SK-MEL-5 (cell line): Measurements from ENCODE around the gene HIGD1C. TPM values are rescaled to one million over a fixed set of nuclear protein-coding genes. Genes with fewer than 3 reads are reported as not detected.
"Not testable (repeated sequence)": the region's sequence is repeated elsewhere in the genome, so short reads cannot be mapped to it uniquely, and the experiment has no call there.

Source experiments
- DNase-seq: peaks from one replicate; pipeline ENCODE4 v3.0.0-alpha.2; 2016; ENCODE audit warnings: low read depth, low spot score
- in situ Hi-C: cut with HindIII; loops from 2 replicates; pipeline ENCODE4 v1.10.0; 2016; ENCODE audit warnings: low sequenced_read_pairs, high pct_unique_total_duplicates, low pct_unique_long_range_greater_than_20kb
- polyA plus RNA-seq, 2 experiments: library from polyadenylated mRNA; depleted of rRNA; stranded (reverse); fragments of >200 nt; gene quantifications; 2 replicates each; pipeline ENCODE4 v1.2.3, GENCODE V29; 2015
- total RNA-seq: library from RNA; depleted of rRNA; stranded (reverse); fragments of >200 nt; shearing (Covaris generic); gene quantifications from 2 replicates; pipeline ENCODE4 v1.2.3, GENCODE V29; 2014; rRNA removed

HIGD1C gene
- total RNA-seq, result not detected in 2 replicates
- polyA plus RNA-seq (2015; cell fraction: cytosol; rRNA removed), result not detected in 2 replicates
- not detected in 2 replicates for polyA plus RNA-seq (2015; cell fraction: nucleus; rRNA removed)

- in situ Hi-C loops, result no loop called here
These were observed at the start of gene HIGD1C for GRCh38 chr12:50952510-50952909. HIGD1C (plus strand) TSS chr12:50952544; CDS start chr12:50953999, 1,455 bp downstream.

GRCh38 chr12:50908479-50908878 is 43.9 kb upstream of the HIGD1C start:
- DNase-seq, in situ Hi-C loops: not testable (repeated sequence)

More at GRCh38 chr12:50952510-50952909, at the start of gene HIGD1C:
- no peak for DNase-seq

DNA sequence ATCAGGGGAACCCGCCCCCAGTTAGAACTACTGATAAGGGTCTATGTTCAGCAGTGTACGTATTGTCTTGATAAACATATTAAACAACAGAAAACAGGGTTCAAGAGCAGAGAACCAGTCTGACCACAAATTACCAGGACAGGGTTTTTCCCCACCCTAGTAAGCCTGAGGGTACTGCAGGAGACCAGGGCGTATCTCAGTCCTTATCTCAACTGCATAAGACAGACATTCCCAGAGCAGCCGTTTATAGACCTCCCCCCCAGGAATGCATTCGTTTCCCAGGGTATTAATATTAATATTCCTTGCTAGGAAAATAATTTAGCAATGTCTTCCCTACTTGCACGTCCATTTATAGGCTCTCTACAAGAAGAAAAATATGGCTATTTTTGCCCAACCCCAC is 40.0 kb upstream of the HIGD1C start:
- DNase-seq, in situ Hi-C loops: not testable (repeated sequence)

DNA sequence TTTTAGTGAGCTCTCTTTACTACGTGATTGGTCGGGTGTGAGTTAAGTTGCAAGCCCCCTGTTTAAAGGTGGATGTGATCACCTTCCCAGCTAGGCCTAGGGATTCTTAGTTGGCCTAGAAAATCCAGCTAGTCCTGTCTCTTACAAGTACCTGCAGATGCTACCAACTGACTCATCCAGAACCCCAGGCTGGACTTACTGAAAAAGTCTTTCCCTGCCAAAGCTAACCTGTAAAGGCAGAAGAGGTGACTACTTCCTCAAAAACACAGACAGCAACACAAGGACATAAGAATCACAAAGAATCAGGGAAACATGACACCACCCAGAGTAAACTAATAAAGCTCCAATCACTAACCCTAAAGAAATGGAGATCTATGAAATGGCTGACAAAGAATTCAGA is 39.1 kb upstream of the HIGD1C start:
- no peak for DNase-seq
- in situ Hi-C loops, result no loop called here

GRCh38 chr12:50914872-50915484 is 37.4 kb upstream of the HIGD1C start:
- in situ Hi-C loops, result no loop called here
- no peak for DNase-seq

DNA sequence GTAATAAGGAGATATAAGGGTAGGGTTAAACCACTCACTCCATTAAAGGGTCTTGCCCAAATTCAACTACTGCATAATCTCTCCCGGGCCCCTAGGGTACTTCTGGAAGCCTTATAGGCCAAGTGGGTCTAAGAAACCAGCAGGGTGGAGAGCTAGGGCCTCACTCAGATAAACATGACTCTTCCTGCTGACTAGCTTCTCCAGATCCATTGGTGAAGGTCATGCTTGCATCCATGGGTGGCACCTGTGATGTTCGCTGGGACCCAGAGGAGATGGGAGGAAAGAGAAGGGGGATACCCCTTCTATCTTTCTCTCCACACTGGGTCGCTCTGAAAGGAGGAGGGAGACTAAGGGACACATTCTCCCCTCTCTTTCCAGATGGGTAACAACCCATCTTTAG is 36.1 kb upstream of the HIGD1C start:
- no peak for DNase-seq

DNA sequence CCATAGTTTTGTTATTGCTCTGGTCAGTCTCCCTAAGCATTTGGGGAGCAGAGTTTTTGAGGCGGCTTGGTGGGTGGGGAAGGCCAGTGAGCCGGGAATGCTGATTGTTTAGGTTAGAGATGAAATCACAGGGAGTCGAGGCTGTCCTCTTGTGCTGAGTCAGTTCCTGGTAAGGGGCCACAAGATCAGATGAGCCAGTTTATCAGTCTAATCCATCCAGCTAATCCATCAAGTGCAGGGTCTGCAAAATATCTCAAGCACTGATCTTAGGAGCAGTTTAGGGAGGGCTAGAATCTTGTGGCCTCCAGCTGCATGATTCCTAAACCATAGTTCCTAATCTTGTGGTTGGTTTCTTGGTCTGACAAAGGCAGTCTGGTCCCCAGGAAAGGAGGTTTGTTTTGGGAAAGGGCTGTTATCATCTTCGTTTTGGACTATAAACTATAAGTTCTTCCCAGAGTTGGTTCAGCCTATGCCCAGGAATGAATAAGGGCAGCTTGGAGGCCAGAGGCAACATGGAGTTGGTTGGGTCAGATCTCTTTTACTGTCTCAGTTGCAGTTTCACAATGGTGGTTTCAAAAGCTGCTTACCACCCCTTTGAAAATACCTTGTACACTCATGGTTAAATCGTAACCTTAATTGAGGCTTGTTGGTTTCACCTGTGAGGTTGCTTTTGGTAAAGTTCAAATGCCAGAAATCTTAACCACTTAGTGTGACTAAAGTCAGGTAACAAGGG is 33.6 kb upstream of the HIGD1C start:
- no peak for DNase-seq
- in situ Hi-C loops, result no loop called here

More for the DNA sequence above, 36.1 kb upstream of the HIGD1C start:
- in situ Hi-C loops, result no loop called here

DNA sequence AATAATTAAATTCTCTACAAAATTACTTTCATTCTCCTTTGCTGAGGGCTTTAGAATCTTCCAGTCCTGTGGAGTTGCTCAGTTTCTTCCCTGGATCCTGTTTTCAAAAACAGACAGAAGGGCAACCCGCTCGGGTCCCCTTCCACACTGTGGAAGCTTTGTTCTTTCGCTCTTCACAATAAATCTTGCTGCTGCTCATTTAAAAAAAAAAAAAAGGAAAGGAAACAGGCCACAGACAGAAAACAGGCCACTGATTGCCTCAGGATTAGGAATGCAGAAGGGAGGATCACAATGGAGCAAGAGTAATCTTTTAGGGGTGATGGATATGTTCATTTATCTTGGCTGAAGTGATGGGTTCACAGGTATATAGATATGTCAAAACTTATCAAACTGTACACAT is 29.5 kb upstream of the HIGD1C start:
- peak; percentile 22 for DNase-seq

GRCh38 chr12:50923361-50924130 is 28.8 kb upstream of the HIGD1C start:
- DNase-seq, result no peak
- in situ Hi-C loops, result no loop called here

More for the DNA sequence above, 29.5 kb upstream of the HIGD1C start:
- in situ Hi-C loops, result no loop called here

GRCh38 chr12:50924131-50924438 is 28.3 kb upstream of the HIGD1C start:
- in situ Hi-C loops, result no loop called here
- no peak for DNase-seq

DNA sequence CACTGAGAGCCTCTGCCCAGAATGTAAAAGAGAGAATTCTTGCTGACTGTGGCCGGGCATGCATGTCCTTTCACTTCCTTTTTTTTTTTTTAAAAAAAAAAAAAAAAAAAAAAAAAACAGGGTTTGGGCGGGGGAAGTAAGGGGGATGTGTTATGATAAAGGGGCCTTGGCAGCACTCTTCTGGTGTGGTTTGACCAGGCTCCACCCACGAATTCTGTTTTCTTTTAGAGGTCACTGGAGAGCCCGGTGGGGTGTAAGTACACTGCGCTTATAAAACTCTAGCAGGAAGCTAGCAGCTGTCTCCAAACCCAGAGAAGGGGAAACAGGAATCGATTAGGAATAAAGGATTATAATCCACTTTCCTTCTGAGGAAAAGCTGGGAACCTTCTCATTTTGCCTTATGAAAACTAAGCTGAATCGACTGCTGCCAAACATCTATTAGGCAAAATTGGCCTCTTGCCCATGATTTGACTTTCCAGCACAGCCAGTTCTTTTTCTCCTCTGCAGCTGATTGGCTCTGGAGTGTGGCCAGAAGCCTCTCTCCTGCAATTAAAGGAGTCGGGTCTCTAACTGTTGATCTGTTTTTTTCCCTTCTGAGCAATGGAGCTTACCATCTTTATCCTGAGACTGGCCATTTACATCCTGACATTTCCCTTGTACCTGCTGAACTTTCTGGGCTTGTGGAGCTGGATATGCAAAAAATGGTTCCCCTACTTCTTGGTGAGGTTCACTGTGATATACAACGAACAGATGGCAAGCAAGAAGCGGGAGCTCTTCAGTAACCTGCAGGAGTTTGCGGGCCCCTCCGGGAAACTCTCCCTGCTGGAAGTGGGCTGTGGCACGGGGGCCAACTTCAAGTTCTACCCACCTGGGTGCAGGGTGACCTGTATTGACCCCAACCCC is 27.7 kb upstream of the HIGD1C start:
- peak; percentile 75 for DNase-seq
- in situ Hi-C loops, result no loop called here

DNA sequence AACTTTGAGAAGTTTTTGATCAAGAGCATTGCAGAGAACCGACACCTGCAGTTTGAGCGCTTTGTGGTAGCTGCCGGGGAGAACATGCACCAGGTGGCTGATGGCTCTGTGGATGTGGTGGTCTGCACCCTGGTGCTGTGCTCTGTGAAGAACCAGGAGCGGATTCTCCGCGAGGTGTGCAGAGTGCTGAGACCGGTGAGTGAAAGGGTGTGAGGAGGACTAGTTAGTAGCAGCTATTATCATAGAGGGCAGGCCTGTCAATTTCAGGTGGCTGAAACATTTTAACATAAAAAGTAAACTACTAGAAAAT is 27.0 kb upstream of the HIGD1C start:
- DNase-seq, result no peak
- in situ Hi-C loops, result no loop called here

DNA sequence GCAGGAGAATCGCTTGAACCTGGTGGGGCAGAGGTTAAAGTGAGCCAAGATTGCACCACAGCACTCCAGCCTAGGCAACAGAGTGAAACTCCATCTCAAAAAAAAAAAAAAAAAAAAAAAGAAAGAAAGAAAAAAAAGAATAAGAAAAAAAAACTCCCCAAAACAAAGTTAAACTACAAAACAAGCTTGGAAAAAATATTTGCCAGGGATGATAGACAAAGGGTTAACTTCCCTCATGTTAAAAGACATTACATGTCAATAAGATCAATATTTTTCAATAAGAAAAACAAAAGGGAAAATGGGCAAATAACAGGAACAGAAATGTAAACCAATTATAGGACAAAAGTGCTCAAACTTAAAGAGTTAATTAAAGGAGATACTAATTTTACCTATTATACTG is 26.4 kb upstream of the HIGD1C start:
- DNase-seq, result no peak
- in situ Hi-C loops, result no loop called here

GRCh38 chr12:50926415-50926814 is 25.9 kb upstream of the HIGD1C start:
- DNase-seq, result no peak
- in situ Hi-C loops, result no loop called here

GRCh38 chr12:50926932-50927331 is 25.4 kb upstream of the HIGD1C start:
- in situ Hi-C loops, DNase-seq: not testable (repeated sequence)

GRCh38 chr12:50927356-50927755 is 25.0 kb upstream of the HIGD1C start:
- in situ Hi-C loops, result no loop called here
- no peak for DNase-seq

DNA sequence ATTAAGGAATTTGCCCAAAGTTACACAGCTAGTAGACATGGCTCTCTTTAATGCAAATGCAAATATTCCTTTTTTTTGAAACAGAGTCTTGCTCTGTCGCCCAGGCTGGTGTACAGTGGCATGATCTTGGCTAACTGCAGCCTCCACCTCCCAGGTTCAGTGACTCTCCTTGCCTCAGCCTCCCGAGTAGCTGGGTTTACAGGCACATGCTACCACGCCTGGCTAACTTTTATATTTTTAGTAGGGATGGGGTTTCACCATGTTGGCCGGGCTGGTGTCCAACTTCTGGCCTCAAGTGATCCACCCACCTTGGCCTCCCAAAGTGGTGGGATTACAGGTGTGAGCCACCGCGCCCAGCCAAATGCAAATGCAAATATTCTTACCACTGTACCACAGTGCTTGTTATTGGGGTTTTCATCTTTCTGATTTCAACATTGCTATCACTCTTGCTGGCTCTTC is 24.5 kb upstream of the HIGD1C start:
- in situ Hi-C loops, result no loop called here

DNA sequence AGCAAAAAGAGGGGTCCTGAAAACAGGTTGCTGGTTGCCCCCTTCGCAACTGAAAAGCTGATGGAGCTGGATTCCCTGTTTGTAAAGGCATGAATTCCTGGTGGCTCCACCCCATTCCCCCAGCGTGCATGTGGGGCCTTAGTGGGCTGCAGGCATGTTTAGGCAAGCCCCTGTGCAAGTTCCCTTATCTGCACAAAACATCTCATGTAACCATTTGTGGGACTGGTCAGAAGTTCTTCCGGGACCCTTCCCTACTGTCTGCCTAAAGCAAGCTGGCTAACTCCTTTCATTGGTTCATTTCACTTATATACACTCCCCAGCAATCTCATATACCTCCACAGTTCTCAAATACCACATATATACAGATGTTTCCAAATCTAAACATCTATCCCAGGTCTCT is 24.0 kb upstream of the HIGD1C start:
- in situ Hi-C loops, result no loop called here
- DNase-seq, result no peak

More for the DNA sequence above, 24.5 kb upstream of the HIGD1C start:
- no peak for DNase-seq
